Fibroblast of the aortic adventitia (primary cell): ENCODE measurements around the gene EN2. TPM values are rescaled to one million over a fixed set of nuclear protein-coding genes. Genes with fewer than 3 reads are reported as not detected.

Experiments used
- DNase-seq: peaks from one replicate; pipeline ENCODE4 v3.0.0-alpha.2; 2010; ENCODE audit warnings: low read depth
- H3K4me3 ChIP-seq: 2 replicates; pipeline ENCODE4 v1.5.1; 2011; ENCODE audit warnings: low read depth, mild to moderate bottlenecking, control low read depth, low read length, moderate library complexity
- CTCF ChIP-seq: IDR thresholded peaks from 2 replicates; pipeline ENCODE4 v1.5.1; 2011; ENCODE audit warnings: mild to moderate bottlenecking, low read length, control low read depth, inconsistent platforms; ENCODE audit not compliant: insufficient read depth
- total RNA-seq: library from RNA; depleted of rRNA; stranded (reverse); fragments of >200 nt; gene quantifications from 2 replicates; pipeline ENCODE4 v1.2.3, GENCODE V29; 2012; ENCODE audit warnings: low replicate concordance

Gene EN2
- total RNA-seq, 1 donor = under 0.01 TPM

- no peak for DNase-seq
- no peak for TF ChIP-seq CTCF
Observed at GRCh38 chr7:155494551-155494950, 36.6 kb downstream of the EN2 start.

GRCh38 chr7:155495440-155496248 is 37.7 kb downstream of the EN2 start:
- H3K4me3 ChIP-seq = no peak overlapping the region

More at GRCh38 chr7:155494551-155494950, 36.6 kb downstream of the EN2 start:
- H3K4me3 ChIP-seq = no peak overlapping the region

GRCh38 chr7:155496267-155497005 is 38.5 kb downstream of the EN2 start:
- TF ChIP-seq CTCF = no peak
- H3K4me3 ChIP-seq = no peak overlapping the region
- DNase-seq = no peak

More at GRCh38 chr7:155495440-155496248, 37.7 kb downstream of the EN2 start:
- TF ChIP-seq CTCF = no peak
- DNase-seq = no peak

GRCh38 chr7:155497149-155497901 is 39.4 kb downstream of the EN2 start:
- no peak for DNase-seq
- no peak overlapping the region for H3K4me3 ChIP-seq
- TF ChIP-seq CTCF = no peak

- no peak overlapping the region for H3K4me3 ChIP-seq
- TF ChIP-seq CTCF = no peak
- DNase-seq = no peak
Observed at GRCh38 chr7:155505422-155505793, 47.5 kb downstream of the EN2 start.

GRCh38 chr7:155506854-155507337 is 49.0 kb downstream of the EN2 start:
- no peak overlapping the region for H3K4me3 ChIP-seq
- TF ChIP-seq CTCF = no peak
- DNase-seq = no peak
